HG03469 (cell line): ENCODE results near the gene TMEM79.

Source experiments
- ATAC-seq: cut with Tn5 transposase; IDR thresholded peaks from one replicate; pipeline ENCODE4 v1.9.1; 2021; ENCODE audit warnings: mild to moderate bottlenecking, moderate library complexity, moderate number of reproducible peaks; ENCODE audit not compliant: unreplicated experiment

Gene TMEM79

DNA sequence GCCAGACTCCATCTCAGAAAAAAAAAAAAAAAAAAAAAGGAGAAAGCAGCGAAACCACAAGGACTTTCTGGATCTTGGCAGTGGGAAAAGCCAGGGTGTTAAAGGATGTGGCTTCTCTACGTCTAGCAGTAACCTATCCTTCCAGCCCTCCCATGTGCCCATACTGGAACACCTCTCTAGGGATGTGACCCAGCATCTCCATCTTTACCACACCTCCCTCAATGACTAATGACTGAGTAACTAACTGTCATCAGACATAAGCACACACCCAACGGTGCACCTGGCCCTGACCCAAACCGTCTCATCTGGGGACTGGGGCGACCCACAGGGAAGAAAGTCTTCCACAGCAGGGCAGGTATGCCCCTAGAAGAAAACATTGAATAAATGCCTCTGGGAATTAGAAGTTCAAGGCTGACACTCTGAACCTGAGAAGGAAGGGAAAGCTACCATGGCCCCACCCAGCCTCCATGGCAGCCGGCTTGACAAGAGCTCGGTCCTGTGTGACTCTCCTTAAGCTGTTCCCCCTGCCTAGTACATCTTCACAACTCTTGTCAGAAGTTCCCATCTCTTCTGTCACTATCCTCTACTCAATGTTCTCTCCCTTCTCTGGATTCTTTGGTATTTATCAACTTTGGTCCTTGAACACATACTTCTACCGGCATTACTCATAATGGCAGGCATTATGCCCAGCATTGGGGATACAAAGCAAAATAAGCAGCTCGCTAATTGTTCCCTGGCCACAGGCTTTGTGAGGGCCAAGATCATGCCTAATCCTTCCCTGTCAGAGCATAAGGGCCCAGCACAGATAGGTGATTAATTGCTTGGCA lies 21.5 kb upstream of the TMEM79 start:
- no peak for ATAC-seq

DNA sequence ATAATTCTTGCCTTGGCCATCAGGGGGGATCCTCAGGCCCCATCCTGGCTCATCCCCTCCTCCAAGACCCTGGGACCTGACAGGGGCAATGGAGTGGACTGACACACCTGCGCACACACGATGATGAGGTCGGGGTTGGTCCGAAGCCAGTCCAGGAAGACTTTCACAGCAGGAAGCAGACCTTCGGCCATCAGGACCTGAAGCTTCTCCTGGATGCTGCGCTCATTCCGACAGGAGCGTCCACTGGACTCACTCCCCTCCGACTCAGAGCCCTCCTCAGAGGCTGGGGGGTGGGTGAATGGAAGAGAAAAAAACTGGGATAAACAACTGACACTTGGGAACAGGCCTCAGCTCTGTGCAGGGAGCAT lies 20.9 kb upstream of the TMEM79 start:
- ATAC-seq, result no peak

DNA sequence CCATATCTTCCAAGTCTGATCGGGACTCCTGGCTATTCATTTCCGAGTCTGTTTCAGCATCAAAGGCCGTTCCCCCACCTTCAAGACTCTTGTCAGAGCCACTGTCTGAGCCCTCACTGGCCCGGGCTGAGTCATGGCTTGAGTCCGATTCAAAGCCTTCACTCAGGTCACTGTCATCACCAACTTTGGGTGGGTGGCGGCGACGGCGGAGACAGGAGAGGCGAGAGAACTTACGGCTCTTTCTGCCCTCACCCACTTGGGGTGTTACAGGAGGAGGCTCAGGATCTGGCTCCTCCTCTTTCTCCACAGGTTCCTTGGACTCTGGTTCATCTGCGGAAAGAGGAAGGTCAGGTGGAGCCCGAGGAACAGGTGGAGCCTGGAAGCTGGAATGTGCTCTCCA lies 18.1 kb upstream of the TMEM79 start:
- no peak for ATAC-seq

DNA sequence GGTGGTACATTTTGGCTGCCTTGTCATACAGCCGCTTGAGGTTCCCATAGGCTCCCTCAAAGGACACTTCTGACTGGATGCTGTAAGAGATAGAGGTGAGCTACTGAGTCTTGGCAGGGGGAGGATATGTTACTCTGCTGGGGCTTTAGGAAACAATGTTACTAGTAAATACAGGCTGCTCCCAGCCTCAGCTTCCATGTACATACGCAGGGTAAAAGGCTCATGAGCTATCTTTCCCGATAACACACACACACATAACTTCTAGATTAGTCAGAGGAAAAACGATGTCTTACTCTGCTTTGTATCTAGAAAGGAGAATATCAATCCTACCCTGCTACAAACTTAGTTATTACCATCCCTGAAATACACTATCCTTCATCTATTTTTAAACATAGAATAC lies 15.8 kb upstream of the TMEM79 start:
- ATAC-seq, result no peak

DNA sequence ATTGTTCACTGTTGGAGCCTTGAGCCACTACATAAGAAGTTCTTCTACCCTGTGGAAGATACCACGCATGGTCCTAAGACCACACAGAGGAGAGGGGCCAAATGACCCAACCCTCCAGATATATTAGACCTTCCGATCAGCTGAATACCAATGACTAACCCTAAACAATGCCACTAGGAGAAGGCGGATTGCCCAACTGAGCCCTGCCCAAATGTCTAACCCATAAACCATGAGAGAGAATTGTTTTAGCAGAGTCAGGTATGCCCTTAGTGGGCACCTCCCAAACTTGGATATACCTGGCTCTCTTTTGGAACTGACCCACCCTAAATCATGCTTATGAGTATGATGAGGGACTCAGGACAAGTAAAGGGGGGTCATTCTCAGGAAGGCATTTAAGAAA lies 13.8 kb upstream of the TMEM79 start:
- no peak for ATAC-seq

DNA sequence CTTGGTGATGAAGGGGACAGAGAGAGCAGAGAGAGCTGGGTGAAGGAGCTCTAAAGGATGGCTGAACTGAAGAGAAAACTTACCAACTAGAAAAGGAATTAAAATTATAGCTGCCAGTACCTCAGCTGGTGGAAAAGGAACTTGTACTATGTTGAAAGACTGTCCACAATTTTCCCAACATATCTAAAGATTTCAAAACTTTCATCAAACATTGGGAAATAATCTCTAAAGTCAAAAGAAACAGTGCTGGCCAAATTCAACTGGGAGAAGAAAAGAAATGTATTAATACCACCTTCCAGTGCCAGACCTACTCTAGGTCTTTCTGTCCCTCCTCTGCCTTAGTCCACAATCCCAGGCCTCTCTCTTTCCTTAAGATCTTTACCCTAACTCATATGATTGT lies 7.6 kb upstream of the TMEM79 start:
- ATAC-seq, result no peak

DNA sequence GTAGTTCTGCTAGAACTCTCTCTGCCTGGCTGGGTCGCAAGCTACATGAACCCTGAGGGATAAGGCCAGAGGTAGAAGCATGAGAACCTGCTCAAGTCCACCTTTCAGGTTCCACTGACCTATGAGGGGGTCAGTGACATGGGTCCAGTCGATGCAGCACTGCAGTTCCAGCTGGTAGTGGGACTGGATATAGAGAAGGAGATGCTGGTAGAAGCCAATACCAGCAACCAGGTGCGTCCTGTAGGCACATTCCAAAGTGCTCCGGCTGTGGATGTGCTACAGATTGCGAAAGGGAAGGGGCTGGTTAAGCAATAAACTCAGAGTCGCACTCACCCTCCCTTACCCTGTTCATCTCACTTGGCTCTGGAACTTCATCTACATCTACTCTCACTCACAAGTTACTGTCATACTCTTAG lies 7.2 kb upstream of the TMEM79 start:
- no peak for ATAC-seq

DNA sequence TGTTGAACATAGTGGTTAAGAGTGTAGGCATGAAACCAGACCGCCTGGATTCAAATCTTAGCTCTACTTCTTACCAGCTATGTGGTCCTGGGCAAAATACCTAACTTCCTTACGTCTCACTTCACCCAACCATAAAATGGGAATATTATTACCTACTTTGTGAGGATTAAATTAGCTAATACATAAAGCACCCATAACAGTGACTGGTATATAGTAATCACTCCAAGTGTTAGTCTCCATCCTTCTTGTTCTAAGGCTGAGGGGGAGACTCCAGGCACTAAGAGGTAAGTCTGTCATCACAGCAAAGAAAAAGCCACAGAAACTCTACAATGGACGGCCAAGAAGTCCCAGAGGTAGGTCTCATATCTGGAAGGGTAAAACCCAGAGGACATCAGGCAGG lies 4.3 kb upstream of the TMEM79 start:
- no peak for ATAC-seq

DNA sequence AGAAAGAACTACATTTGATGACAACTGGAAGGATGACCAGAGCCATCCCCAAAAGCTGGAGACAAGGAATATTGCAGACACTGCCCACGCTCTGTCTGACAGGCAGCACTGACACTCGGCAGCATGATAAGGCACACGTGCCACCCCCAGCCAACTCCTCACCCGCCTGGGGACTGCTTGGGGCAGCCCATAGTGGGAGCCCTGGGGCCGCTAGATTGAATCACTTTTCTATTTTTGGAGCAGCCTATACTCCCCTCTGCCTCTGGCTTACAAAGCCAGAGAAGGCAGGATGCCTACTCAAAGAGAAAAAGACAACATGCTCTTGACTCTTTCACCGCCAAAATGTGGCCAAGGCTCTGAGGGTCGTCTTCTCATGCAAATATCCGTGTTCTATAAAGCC lies 2.8 kb upstream of the TMEM79 start:
- no peak for ATAC-seq

DNA sequence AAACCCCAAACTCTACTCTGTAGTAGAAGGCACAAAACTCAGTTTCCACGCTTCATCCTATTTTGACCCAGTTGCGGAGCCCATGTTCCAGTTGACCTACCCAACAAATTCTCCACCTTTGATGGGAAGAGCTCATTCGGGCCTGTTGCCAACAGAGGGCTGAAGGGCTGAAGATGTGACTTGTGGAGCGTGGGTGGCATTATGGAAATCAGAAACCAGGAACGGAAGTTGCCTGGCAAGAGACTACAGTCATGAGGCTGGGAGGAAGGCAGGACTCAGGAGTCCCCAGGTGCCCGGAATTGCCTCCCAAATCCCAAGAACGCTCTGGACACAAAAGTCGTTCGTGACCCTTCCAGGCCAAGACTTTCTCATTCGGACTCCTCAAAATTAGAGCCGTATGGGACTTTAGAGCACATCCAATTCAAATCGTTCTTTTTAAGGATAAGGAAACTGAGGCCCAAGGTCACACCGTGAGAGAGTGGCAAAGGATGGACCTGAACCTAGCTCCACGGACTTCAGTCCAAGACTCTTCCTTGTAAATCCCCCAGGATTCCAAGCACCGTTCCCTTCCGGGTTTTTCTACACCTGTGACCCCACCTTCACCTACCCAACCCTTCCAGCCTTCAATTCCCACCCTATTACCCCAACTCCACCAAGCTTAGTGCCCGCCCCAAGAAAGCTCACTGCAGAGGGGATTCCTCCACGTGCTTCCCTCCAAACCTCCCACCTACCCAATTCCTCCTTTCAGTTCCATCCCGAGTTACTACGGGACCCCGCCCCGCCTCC lies 2.2 kb upstream of the TMEM79 start:
- ATAC-seq, result no peak

DNA sequence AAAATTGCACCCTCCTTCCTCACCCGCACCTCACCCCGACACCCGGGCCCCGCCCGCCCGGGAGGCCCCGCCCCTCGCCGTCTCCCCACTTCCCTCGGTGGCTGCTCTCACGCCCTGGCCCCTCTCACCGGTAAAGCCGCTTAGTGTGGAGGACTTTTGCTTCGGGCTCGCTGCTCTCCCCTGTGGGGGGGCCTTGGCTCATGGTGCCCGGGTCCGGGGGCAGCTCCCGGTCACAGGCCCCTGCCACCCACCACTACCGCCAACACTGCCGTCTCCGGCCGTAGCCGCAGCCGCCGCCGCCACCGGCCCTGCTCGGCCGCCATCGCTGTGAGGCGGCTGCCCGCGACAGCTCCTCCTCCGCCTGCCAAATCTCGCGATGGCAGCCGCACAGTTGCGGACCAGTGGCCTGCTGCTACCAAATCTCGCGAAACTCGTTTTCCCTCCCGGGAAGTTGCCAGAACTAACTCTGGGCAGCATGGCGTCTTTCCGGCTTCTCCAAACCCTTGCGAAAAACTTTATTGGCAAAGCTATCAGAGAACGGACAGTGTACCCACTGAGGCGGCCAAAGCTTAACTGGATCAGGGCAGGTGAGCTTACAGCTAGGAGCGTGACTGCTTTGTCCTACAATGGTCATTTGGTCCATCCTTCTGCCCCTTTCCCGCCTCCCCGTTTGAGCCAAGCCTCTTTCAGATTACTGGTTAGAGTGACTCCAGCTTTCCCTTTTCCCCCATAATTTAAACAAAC lies 1.5 kb upstream of the TMEM79 start, which contains the start of gene SMG5:
SMG5 (minus strand) TSS at position 347 of the 744 bp plus-strand sequence; CDS start at position 202, 145 bp downstream.
- peak; percentile 59 for ATAC-seq

DNA sequence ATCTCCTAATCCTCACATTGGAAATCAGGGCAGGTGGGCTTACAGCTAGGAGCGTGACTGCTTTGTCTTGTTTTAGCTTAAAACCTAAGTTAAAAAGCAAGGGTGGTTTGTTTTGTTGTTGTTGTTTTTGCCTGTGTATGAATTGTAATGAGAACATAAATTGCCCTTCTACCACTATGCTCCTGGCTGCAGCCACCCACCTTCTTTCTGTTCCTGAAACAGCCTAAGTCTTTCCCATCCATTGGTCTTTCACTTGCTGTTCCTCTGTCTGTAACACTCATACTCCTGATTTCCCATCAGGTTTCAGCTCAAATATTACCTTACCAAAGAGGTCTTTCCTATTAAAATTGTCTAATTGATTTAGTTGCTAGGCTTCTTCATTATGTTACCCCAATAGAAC lies 604 bp upstream of the TMEM79 start:
- ATAC-seq, result no peak

DNA sequence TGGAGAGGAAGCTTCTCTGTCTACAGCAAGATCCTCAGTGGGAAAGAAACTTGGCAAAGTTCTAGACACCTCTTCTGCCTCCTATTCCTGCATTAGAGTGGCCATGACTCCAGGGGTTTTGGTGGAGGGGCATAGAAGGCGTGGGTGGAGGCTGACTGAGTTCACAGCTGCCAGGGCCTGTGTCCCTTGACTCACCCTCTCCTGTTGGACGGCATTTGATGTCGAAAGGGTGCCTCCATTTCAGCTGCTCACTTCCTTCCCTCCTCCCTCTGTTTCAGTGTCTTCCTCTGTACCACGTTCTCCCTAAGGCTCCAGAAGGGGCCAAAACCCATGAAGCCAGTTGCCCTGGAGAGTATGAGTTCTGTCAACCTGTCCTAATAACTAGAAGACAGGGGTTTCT lies 632 bp downstream of the TMEM79 start:
- ATAC-seq, result no peak

DNA sequence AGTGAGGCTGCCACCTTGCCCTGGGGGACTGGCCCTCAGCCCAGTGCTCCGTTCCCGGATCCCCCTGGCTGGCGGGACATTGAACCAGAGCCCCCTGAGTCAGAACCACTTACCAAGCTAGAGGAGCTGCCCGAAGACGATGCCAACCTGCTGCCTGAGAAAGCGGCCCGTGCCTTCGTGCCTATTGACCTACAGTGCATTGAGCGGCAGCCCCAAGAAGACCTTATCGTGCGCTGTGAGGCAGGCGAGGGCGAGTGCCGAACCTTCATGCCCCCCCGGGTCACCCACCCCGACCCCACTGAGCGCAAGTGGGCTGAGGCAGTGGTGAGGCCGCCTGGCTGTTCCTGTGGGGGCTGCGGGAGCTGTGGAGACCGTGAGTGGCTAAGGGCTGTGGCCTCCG lies 1.3 kb downstream of the TMEM79 start:
- no peak for ATAC-seq

DNA sequence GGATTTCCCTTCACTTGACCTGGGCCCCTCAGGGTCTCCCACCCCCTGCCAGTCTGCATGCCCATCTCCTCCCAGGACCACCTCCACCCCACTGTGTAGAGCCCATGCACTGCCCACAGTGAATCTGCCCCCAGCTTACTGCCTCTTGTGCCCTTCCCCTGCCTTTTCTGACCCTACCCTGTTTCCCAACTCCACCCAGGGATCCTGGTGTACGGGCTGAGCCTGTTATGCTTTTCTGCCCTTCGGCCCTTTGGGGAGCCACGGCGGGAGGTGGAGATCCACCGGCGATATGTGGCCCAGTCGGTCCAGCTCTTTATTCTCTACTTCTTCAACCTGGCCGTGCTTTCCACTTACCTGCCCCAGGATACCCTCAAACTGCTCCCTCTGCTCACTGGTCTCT lies 1.9 kb downstream of the TMEM79 start:
- no peak for ATAC-seq

DNA sequence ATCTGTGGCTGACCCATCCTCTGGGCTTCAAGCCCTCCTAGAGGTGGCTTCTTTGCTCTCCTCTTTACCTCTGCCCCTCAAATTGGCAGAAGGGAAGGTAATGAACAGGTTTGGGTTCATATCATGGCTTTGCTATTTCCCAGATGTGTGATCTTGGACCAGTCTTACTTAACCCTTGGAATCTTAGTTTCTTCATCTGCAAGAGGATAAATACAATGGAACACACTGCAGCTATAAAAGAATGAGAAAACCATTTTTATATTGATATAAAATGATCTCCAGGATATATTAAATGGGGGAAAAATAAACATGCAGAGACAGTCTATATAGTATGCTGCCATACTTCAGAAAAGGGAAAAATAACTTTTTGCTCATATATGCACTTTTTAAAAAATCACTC lies 5.7 kb downstream of the TMEM79 start:
- no peak for ATAC-seq

DNA sequence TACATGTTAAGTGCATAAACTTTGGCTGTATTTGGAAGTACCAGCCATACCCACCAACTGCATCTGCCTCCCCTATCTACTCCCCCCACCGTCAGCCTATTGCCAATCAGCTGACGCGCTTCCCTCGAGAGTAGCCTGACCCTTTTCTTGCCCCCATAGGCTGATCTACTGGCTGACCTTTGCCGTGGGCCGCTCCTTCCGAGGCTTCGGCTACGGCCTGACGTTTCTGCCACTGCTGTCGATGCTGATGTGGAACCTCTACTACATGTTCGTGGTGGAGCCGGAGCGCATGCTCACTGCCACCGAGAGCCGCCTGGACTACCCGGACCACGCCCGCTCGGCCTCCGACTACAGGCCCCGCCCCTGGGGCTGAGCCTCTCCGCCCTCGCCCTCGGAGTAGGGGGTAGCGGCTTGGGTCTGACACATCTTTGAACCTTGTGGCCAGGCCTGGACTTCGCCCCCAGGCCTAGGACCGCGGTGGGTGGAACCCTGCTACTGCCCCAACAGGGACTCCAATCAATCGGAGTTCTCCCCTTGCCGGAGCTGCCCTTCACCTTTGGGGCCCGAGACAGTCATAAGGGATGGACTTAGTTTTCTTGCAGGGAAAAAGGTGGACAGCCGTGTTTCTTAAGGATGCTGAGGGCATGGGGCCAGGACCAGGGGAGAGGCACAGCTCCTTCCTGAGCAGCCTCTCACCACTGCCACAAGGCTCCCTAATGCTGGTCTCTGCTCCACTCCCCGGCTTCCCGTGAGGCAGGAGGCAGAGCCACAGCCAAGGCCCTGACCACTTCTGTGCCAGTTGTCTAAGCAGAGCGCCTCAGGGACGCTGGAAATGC lies 7.3 kb downstream of the TMEM79 start:
- no peak for ATAC-seq

DNA sequence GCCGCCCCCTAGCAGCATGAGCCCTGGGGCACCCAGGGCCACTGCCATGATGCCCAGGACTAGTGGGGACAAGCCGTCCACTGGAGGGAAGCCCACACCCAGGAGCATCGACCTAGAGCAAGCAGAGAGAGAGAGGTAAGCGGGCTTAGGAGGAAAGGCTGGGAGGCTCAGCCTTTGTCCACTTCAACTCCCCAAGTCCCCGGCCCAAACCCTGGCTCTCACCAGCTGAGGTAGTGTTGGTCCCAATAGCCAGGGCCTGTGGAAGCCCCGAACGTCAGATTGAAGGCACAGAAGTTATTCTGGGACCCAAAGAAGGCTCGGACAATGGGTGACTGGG lies 8.9 kb downstream of the TMEM79 start:
- ATAC-seq, result no peak

DNA sequence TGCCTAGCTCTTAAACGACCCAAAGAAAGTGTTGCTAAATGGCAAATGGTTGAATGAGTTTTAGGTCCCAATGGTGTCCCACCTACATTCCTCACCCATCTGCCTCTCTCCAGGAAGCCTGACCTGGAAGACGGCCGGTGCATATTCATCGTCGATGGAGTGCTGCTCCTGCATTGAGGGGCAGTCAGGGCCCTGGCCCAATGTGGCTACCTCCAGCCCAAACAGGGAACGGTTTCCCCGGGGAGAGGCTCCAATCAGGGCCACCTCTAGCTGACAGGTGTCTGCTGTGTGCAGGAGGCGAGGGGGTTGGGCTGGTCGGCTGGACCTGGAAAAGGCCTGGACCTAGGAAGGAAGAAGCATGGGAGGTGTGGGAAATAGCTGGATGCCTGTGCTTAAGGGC lies 9.8 kb downstream of the TMEM79 start:
- ATAC-seq, result no peak

DNA sequence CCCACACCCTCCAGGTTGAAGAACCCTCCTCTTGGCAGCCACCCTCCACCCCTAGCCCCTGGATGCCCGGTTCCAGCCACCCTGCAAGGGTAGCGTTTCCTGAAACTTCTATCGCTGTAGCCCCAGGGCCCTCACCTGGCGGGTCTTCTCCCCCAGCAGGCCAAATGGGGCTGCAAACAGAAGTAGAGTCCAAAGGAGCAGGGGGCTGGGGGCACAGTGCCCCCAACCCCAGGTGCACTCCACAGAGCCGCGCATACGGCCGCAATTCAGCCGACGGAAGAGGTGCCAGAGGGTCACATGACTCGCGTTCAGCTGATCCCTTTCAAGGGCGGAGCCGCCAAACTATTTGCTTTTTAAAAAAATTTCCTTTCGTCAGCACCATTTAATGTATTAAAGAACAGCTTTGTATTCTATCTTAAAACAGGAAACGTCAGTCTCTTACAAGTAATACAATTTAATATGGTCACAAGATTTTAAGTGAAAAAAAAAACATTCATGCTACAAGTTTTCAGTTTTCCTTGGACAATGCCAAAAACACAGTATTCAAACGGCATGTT lies 11.3 kb downstream of the TMEM79 start, which contains the start of gene GLMP:
GLMP (minus strand) TSS at position 289 of the 557 bp plus-strand sequence; CDS start at position 255, 34 bp downstream.
- no peak for ATAC-seq
